ENCODE measurements around the gene ETFDH. TPM values are rescaled to one million over a fixed set of nuclear protein-coding genes. Genes with fewer than 3 reads are reported as not detected.

ETFDH gene
- total RNA-seq, 4 donors from 2014 or later: 27.3 to 58.8 (median 40.8) TPM

DNA sequence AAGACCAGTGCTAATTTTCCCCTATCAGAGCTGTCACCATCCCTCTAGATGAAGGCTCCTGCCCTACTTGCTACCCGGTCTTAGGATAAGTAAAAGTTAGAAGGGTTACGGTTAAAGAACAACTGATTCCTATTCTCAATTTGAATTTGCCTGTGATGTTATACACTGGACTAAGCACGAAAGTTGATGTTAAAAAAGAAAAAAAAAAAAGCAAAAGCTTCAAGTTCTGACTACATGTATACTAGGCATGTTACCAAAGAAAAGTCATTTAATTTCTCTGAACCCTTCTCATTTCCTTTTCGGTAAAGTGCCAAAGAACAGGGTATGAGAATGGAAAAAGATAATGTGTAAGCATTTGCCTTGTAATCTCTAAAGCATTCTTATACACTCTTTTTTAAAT, 52.5 kb downstream of the ETFDH start:
- H3K4me1 ChIP-seq: peaks cover 0 to 23% (median 6%) of the 10 kb centered on the region in 4 donors
- H3K36me3 ChIP-seq: peaks cover 0 to 6% (median 0%) of the 10 kb centered on the region in 3 donors
- H3K4me3 ChIP-seq: no peak overlapping the region
- TF ChIP-seq EP300 (IDR thresholded peaks at IDR 0.05): no peak
- H3K27me3 ChIP-seq: no peaks in the 10 kb centered on the region
- no peak overlapping the region for H3K27ac ChIP-seq
- H3K9me3 ChIP-seq: no peaks in the 10 kb centered on the region
- no peak for DNase-seq (ENCODE audit: low spot score in 2 of 2)
- WGBS, 2 donors: 88 to 89% methylated on average over 4 of the region's 4 CpGs

DNA sequence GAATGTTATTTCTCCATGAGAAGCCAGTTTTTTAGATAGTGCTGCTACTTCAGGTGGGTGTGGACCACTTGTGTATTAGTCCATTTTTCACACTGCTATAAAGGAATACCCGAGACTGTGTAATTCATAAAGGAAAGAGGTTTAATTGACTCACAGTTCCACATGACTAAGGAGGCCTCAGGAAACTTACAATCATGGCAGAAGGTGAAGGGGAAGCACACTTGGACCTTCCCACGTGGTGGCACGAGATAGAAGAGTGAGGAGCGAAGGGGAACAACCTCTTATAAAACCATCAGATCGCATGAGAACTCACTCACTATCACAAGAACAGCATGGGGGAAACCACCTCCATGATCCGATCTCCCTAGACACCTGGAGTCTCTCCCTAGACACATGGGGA, 54.5 kb downstream of the ETFDH start:
- Histone ChIP-seq H3K27ac (no peak overlapping the region), H3K36me3 (no peaks in the 10 kb centered on the region), H3K4me3 (no peak overlapping the region), H3K4me1 (peaks cover 0 to 24% (median 6%) of the 10 kb centered on the region in 4 donors), H3K9me3 (no peaks in the 10 kb centered on the region), H3K27me3 (no peaks in the 10 kb centered on the region)
- TF ChIP-seq, protein P1, sequence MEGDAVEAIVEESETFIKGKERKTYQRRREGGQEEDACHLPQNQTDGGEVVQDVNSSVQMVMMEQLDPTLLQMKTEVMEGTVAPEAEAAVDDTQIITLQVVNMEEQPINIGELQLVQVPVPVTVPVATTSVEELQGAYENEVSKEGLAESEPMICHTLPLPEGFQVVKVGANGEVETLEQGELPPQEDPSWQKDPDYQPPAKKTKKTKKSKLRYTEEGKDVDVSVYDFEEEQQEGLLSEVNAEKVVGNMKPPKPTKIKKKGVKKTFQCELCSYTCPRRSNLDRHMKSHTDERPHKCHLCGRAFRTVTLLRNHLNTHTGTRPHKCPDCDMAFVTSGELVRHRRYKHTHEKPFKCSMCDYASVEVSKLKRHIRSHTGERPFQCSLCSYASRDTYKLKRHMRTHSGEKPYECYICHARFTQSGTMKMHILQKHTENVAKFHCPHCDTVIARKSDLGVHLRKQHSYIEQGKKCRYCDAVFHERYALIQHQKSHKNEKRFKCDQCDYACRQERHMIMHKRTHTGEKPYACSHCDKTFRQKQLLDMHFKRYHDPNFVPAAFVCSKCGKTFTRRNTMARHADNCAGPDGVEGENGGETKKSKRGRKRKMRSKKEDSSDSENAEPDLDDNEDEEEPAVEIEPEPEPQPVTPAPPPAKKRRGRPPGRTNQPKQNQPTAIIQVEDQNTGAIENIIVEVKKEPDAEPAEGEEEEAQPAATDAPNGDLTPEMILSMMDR (IDR thresholded peaks at IDR 0.05): no peak
- TF ChIP-seq POLR2A (IDR thresholded peaks at IDR 0.05) (no peak), EP300 (IDR thresholded peaks at IDR 0.05) (no peak)
- WGBS, 2 donors: 81 to 84% methylated on average over 6 of the region's 6 CpGs
- no peak for DNase-seq (ENCODE audit: low spot score in 2 of 2)

DNA sequence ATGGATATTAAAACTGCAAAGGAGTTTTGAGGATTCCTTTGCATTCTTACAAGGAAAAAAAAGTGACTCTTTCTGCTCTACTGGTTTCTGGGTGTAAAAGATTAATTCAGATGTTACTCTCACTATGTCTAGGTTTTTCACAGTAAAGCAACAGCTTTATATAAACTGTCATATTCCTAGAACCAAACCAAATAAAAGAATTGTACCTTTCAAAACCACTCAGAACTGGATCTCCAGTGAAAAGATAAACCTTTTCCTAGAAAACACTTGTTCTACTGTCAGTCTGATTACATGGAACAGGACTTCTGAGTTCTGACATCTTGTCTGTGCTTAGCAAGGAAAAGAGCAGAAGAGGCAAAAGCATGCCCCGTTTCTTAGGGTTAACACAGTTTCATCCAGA, 56.1 kb downstream of the ETFDH start:
- no peak for TF ChIP-seq EP300 (IDR thresholded peaks at IDR 0.05)
- no peak for TF ChIP-seq POLR2A (IDR thresholded peaks at IDR 0.05)
- TF ChIP-seq, protein P1 (IDR thresholded peaks at IDR 0.05): no peak
- H3K36me3 ChIP-seq: no peaks in the 10 kb centered on the region
- no peak overlapping the region for H3K4me3 ChIP-seq
- H3K27ac ChIP-seq: no peak overlapping the region
- no peaks in the 10 kb centered on the region for H3K27me3 ChIP-seq
- 46 to 76% methylated on average over 1 of the region's 1 CpG for WGBS, 2 donors
- peaks cover 0 to 14% (median 0%) of the 10 kb centered on the region in 4 donors for H3K4me1 ChIP-seq
- no peaks in the 10 kb centered on the region for H3K9me3 ChIP-seq
- no peak for DNase-seq (ENCODE audit: low spot score in 2 of 2)

GRCh38 chr4:158729716-158730559, 57.8 kb downstream of the ETFDH start:
- H3K27ac ChIP-seq: no peak overlapping the region
- H3K4me3 ChIP-seq: no peak overlapping the region
- no peaks in the 10 kb centered on the region for H3K36me3 ChIP-seq
- TF ChIP-seq, protein P1 (IDR thresholded peaks at IDR 0.05): peak; percentile 67 to 93 (median 86)
- no peak for TF ChIP-seq EP300 (IDR thresholded peaks at IDR 0.05)
- TF ChIP-seq POLR2A (IDR thresholded peaks at IDR 0.05): no peak
- H3K4me1 ChIP-seq: peaks cover 0 to 8% (median 0%) of the 10 kb centered on the region in 4 donors
- WGBS, 2 donors: 15 to 17% methylated on average over 5 of the region's 5 CpGs
- no peaks in the 10 kb centered on the region for H3K9me3 ChIP-seq
- no peaks in the 10 kb centered on the region for H3K27me3 ChIP-seq
- peak; percentile 46 to 77 for DNase-seq (ENCODE audit: low spot score in 2 of 2)

DNA sequence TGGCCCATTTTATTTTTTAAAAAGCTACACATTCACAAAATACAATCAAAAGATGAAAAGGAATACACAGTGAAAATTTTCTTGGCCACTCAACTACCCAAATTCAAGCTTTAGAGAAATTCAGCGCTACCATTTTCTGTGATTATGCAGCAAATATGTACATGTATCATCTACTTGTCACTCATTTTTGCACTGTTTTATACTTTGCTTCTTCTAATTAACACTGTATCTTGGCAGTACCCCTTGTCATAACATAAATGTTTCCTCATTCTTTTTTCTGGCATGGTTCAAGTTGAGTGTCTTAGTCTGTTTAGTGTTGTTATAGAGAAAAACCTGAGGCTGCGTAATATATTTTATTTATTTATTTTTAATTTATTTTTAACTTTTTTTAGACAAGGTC, 66.8 kb downstream of the ETFDH start:
- Histone ChIP-seq H3K9me3 (no peaks in the 10 kb centered on the region), H3K27ac (no peak overlapping the region), H3K4me3 (no peak overlapping the region), H3K27me3 (no peaks in the 10 kb centered on the region), H3K36me3 (no peaks in the 10 kb centered on the region), H3K4me1 (no peaks in the 10 kb centered on the region)
- 96% methylated on average over 2 of the region's 2 CpGs for WGBS, 2 donors
- no peak for DNase-seq (ENCODE audit: low spot score in 2 of 2)
- TF ChIP-seq, protein P1 (IDR thresholded peaks at IDR 0.05): no peak
- TF ChIP-seq EP300 (IDR thresholded peaks at IDR 0.05) (no peak), POLR2A (IDR thresholded peaks at IDR 0.05) (no peak)
